ENCODE data around the gene DEF6.
"Not testable (repeated sequence)": the region's sequence is repeated elsewhere in the genome, so short reads cannot be mapped to it uniquely, and the experiment has no call there.

The DEF6 gene

GRCh38 chr6:35282472-35282871 lies 15.1 kb upstream of the DEF6 start:
- no peak for DNase-seq (ENCODE audit: low spot score)

DNA sequence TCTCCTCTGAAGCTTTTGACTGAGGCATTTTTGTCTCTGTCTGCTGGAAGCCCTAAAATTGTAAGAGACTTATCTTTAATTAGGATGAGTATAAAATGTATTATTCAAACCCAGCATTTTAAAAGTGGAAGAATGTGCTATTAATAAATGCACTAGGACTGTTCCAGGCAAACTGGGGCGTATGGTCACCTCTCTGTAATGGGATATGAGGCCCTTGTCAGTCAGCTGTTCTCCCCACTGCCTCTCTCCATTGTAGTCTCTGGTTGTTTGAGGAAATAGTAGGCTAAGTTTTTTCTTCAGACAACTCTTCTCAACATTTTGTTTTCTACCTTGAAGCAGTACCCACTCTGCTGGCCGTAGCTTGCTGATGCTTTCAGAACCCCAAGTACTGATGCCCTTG lies 14.3 kb upstream of the DEF6 start:
- no peak for DNase-seq (ENCODE audit: low spot score)

DNA sequence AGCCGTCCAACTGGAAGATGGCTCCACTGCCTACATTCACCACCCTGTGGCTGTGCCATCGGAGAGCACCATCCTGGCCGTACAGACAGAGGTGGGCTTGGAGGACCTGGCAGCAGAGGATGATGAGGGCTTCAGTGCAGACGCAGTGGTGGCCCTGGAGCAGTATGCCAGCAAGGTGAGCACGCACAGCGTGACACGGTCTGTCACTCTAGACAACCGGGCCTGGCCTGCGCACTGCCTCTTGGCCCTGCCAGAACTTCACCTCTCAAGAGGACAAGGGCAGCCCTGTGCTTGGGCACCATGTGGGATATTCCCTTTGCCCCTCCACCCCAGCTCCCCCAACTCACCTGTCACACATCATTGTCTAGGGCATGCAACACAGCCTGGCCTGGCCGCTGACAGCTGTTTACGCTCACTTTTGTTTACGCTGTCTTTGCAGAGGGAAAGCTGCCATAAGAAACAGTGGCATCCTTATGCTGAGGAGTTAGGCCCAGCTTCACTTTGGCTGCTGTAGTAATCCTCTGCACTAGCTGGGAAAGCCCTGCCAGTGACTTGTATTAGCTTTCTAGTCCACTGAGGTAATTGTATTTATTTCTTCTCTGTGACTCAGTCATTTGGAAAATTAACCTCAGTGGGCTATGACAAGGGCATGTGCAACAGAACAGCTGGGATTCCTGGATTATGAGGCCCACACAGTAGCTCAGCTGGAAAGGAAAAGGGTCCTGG lies 9.8 kb upstream of the DEF6 start:
- no peak for DNase-seq (ENCODE audit: low spot score)

- DNase-seq (ENCODE audit: low spot score): no peak
These were observed 8.8 kb upstream of the DEF6 start for GRCh38 chr6:35288834-35289233.

DNA sequence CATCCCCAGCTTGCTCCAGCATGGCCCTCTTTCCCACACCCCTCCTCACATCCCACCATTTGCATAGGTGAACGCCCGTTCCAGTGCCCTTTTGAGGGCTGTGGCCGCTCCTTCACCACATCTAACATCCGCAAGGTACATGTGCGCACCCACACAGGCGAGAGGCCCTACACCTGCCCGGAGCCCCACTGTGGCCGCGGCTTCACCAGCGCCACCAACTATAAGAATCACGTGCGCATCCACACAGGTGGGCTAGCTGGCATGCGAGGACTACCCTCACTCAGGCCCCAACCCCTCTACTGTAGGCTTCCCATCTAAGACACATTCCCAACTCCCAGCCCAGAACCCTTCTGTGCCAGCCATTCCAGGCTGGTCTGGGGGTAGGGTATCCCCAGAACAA lies 6.1 kb upstream of the DEF6 start:
- no peak for DNase-seq (ENCODE audit: low spot score)

GRCh38 chr6:35292494-35292893 lies 5.1 kb upstream of the DEF6 start:
- no peak for DNase-seq (ENCODE audit: low spot score)

DNA sequence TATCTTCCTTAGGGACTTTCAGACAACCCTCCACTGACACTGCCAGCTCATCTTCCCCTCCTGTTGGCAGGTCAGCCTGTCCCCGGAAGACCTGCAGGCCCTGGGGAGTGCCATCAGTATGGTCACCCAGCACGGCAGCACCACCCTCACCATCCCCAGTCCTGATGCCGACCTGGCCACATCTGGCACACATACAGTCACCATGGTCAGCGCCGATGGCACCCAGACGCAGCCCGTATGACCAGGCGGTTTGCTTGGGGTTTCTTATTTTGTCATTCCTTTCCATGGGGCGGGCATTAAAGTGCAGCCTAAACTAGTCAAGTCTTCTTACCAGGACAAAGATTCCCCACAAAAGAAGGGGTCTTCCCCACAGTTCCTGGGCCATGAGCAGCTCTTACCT lies 3.9 kb upstream of the DEF6 start:
- DNase-seq (ENCODE audit: low spot score): no peak

DNA sequence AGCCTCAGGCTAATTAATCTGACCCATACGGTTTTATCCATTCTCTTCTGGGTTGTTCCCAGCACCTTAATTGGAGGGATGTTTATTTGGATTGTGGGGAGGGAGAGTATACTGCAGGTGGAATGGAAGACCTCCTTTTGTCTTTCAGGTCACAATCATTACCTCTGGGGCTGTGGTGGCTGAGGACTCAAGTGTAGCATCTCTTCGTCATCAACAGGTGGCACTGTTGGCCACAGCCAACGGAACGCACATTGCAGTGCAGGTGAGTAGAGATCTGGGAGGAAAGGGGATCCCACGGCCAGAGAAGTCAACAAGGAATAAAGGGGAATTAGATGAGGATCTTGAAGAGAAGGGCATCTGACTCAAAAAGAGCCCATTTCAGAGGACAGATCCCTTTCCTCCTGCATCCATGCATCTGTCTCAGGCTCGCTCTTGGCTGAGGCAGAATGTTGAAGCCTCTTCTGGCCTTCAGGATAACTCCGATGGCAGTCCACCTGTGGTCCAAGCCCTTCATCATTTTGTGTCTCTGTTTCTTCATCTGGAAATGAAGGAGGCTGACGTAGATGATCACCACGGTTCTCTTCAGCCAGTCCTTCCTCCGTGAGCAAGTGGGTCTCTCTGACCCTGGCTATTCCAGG lies 3.2 kb upstream of the DEF6 start:
- peak; percentile 63 for DNase-seq (ENCODE audit: low spot score)

DNA sequence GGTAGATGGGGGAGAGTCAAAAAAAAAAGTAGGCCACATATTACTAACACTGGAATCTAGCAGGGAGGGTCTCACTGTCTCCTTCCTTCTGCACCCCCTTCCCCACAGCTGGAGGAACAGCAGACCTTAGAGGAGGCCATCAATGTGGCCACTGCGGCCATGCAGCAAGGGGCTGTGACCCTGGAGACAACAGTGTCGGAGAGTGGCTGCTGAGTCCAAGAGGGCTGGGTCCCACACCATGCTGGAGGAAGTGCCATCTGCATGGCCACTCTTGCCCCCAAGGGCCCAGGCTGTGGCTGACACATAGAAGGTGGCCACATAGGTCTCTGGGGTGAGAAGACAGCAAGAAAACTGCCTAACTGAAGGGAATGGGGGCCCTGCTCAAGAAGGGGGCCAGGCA lies 2.6 kb upstream of the DEF6 start:
- no peak for DNase-seq (ENCODE audit: low spot score)

- no peak for DNase-seq (ENCODE audit: low spot score)
These were observed 1.9 kb upstream of the DEF6 start for GRCh38 chr6:35295521-35296315.

DNA sequence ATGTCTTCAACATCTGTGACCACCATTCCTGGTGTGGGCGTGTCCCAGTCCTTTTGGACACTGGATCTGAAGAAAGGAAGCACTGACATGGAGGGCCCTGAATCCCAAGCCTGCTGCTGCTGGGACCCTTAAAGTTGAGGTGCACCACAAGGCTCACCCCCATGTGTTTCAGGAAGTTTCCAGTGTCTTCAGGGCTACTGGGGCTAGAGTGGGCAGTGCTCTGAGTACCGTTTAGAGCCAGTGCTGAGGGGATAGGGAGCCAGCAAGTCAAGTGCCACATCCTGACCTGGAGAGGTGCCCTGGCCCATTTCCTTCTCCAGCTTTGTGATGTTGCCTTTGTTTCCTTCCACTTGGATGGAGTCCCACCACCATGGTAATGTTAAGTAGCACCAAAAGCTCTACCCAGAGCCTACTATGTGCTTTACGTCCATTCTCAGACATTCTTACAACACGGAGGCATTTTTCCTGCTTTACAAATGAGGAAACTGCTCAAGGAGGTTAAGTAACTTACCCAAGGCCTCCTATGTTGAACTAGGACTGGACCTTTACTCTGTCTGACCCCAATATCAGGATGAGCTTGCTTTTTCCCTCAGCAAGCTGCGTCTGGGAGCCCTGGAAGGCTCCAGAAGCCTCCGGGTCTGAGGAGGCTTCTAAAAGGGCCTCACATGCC lies 552 bp upstream of the DEF6 start:
- DNase-seq (ENCODE audit: low spot score): no peak

GRCh38 chr6:35298625-35299140 lies 1.1 kb downstream of the DEF6 start:
- peak; percentile 30 for DNase-seq (ENCODE audit: low spot score)

DNA sequence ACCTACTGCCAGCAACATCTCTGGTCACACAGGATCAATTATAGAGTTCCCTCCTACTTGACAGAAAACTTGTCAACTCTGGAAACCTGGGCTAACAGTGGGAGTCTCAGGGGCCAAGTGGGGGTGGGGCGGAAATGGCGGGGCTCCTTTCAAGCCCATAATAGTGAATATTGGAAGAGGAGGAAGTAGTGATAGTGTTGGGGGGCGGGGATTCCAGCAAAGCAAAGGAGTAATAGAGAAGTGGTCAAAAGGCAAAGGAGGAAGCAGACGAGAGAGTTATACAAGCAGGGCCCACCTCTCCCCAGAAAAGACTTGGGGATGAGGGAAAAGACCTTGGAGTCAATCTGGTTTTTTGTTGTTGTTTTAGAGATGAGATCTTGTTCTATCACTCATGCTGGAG lies 2.1 kb downstream of the DEF6 start:
- peak; percentile 32 for DNase-seq (ENCODE audit: low spot score)

GRCh38 chr6:35300848-35301247 lies 3.2 kb downstream of the DEF6 start:
- DNase-seq (ENCODE audit: low spot score): peak; percentile 63

DNA sequence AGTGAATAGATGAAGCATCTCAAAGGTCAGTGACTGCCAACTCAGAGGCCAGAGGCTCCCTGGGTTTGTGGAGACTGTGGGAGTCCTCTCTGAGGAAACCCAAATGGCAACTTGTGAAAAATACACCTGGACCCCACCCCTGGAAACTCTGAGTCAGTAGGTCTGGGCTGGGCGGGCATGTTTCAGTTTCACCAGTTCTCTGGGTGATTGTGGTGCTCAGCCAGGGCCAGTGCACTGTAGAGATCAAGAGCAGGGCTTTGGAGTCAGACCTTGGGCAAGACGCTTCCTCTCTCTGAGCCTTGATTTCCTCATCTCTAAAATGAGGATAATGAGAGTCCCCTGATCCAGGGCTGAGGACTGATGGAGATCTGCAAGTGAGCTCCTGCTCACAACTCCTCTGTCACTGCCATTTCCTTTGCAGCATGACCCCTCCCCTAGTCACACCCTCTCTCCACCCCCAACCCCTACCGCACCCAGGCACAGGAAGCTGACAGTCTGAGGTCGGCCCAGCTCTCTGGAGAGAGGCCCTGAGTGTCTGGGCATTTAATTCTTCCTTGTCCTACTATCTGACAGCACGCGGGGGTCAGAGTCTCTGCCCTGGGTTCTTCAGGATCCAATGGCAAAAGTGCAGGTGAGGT lies 5.1 kb downstream of the DEF6 start:
- DNase-seq (ENCODE audit: low spot score): peak; percentile 91

DNA sequence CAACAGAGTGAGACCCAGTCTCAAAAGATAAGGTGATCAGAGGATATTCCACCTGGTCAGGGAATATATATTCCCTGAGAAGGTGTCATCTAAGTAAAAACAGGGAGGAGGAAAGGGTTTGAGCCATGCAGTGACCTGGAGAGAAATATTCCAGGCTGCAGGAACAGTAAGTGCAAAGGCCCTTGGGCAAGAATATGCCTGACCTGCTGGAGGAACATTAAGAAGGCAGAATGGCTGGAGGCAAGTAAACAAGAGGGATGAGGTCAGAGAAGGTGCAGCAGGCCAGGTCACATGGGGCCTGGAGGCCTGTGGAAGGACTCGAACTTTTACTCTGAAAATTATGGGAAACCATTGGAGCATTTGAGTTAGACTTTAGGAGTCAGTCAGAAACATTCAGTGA lies 6.7 kb downstream of the DEF6 start:
- DNase-seq (ENCODE audit: low spot score): no peak

DNA sequence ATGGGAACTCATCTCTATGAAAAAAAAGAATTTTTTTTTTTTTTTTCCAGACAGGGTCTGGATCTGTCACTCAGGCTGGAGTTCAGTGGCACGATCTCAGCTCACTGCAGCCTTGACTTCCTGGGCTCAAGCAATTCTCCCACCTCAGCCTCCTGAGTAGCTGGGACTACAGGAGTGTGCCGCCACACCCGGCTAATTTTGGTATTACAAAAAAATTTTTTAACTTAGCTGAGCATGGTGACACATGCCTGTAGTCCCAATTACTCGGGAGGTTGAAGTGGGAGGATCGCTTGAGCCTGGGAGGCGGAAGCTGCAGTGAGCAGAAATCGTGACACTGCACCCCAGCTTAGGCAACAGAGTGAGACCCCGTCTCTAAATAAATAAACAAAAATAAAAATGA lies 7.5 kb downstream of the DEF6 start:
- peak; percentile 48 for DNase-seq (ENCODE audit: low spot score)

DNA sequence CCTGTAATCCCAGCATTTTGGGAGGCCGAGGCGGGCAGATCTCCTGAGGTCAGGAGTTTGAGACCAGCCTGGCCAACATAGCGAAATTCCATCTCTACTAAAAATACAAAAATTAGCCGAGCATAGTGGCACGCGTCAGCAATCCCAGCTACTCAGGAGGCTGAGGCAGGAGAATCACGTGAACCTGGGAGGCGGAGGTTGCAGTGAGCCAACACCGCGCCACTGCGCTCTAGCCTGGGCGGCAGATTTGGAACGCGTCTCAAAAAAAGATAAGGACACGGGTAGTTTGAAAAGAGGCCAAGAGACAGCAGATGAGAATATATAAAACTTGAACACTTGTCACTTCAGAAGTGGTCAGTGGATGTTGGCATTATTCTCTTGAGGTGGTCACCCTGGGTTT lies 9.5 kb downstream of the DEF6 start:
- DNase-seq (ENCODE audit: low spot score): not testable (repeated sequence)

- not testable (repeated sequence) for DNase-seq (ENCODE audit: low spot score)
These were observed 10.9 kb downstream of the DEF6 start for GRCh38 chr6:35308543-35308942.

DNA sequence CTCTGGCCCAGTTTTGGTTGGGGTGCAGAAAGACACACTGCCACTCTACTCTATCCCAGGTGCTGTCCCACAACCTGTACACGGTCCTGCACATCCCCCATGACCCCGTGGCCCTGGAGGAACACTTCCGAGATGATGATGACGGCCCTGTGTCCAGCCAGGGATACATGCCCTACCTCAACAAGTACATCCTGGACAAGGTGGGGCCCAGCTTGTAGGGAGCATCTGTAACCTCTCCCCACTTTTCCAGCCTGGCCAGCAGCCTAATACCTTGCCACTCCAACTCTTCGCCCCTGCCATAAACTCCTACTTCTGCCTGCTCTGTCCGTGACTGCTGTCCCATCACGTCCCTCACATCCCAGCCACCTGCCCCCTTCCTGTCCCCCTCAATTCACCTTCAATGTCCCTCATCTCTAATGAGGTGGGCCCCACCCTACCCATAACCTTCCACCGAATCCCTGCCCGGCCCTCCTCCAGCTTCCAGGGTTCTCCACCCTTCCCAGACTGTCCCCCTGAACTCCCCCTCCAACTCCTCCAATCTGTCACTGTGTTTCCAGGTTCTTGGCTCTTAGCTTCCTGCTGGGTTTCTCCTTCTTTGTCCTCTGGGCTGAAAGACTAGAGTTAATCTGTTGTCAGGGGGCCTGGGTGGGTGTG lies 12.1 kb downstream of the DEF6 start:
- DNase-seq (ENCODE audit: low spot score): no peak

GRCh38 chr6:35310265-35310831 lies 12.7 kb downstream of the DEF6 start:
- DNase-seq (ENCODE audit: low spot score): peak; percentile 37

Measured in CD4-positive, alpha-beta T cell treated with Interleukin-2 at 100 ng/mL for 4 hours (primary cell).